ENCODE data around the gene UBE2E1. TPM values are rescaled to one million over a fixed set of nuclear protein-coding genes. Genes with fewer than 3 reads are reported as not detected.

The UBE2E1 gene
- total RNA-seq, 4 donors from 2014 or later: 61.6 to 88.4 (median 79.6) TPM

DNA sequence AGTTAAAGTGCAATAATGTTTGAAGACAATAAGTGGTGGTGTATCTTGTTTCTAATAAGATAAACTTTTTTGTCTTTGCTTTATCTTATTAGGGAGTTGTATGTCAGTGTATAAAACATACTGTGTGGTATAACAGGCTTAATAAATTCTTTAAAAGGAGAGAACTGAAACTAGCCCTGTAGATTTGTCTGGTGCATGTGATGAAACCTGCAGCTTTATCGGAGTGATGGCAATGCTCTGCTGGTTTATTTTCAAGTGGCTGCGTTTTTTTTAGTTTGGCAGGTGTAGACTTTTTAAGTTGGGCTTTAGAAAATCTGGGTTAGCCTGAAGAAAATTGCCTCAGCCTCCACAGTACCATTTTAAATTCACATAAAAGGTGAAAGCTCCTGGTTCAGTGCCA is 113.9 kb downstream of the UBE2E1 start:
- intact Hi-C loops (cut with DNase I): no loop called here
- TF ChIP-seq POLR2A (IDR thresholded peaks at IDR 0.05): no peak
- TF ChIP-seq, protein P1, sequence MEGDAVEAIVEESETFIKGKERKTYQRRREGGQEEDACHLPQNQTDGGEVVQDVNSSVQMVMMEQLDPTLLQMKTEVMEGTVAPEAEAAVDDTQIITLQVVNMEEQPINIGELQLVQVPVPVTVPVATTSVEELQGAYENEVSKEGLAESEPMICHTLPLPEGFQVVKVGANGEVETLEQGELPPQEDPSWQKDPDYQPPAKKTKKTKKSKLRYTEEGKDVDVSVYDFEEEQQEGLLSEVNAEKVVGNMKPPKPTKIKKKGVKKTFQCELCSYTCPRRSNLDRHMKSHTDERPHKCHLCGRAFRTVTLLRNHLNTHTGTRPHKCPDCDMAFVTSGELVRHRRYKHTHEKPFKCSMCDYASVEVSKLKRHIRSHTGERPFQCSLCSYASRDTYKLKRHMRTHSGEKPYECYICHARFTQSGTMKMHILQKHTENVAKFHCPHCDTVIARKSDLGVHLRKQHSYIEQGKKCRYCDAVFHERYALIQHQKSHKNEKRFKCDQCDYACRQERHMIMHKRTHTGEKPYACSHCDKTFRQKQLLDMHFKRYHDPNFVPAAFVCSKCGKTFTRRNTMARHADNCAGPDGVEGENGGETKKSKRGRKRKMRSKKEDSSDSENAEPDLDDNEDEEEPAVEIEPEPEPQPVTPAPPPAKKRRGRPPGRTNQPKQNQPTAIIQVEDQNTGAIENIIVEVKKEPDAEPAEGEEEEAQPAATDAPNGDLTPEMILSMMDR (IDR thresholded peaks at IDR 0.05): no peak
- no peaks in the 10 kb centered on the region for H3K27me3 ChIP-seq
- H3K27ac ChIP-seq: no peak overlapping the region
- DNase-seq: no peak
- no peak overlapping the region for H3K4me3 ChIP-seq (replicated peaks in 1 of 3)
- peaks cover 31 to 34% of the 10 kb centered on the region in 2 donors for H3K4me1 ChIP-seq
- 39 to 43% methylated on average over 2 of the region's 2 CpGs for WGBS, 2 donors
- no peaks in the 10 kb centered on the region for H3K9me3 ChIP-seq
- peaks cover 16 to 18% of the 10 kb centered on the region in 2 donors for H3K36me3 ChIP-seq

DNA sequence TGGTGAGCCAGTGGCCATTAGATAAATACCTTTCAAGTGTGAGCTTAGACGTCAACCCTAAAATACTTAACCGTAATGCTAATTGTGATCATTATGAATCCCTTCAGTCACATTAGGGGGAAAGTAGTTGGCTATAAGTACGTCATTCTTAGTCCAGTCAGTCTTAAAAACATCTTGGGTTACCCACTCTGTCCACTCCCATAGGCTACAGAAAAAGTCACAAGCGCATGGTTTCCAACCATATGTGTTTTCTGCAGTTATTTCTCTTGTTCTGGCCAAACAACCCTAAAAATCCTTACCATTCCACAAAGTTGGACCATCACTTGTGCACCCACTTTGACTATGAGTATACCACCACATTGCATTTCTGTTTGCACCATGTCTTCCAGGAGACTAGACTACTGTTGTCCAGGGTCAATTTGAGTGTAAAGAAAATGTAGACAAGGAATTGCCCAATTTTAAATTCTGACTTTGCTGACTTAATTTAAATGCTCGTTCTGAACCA is 114.4 kb downstream of the UBE2E1 start:
- intact Hi-C loops (cut with DNase I): no loop called here
- Histone ChIP-seq H3K4me3 (replicated peaks in 1 of 3) (no peak overlapping the region), H3K4me1 (peaks cover 25 to 29% of the 10 kb centered on the region in 2 donors), H3K27ac (no peak overlapping the region), H3K9me3 (no peaks in the 10 kb centered on the region), H3K36me3 (peaks cover 16 to 18% of the 10 kb centered on the region in 2 donors), H3K27me3 (no peaks in the 10 kb centered on the region)
- no peak for DNase-seq
- WGBS, 2 donors: 90 to 92% methylated on average over 5 of the region's 5 CpGs
- TF ChIP-seq, protein P1 (IDR thresholded peaks at IDR 0.05): no peak
- TF ChIP-seq POLR2A (IDR thresholded peaks at IDR 0.05): no peak

DNA sequence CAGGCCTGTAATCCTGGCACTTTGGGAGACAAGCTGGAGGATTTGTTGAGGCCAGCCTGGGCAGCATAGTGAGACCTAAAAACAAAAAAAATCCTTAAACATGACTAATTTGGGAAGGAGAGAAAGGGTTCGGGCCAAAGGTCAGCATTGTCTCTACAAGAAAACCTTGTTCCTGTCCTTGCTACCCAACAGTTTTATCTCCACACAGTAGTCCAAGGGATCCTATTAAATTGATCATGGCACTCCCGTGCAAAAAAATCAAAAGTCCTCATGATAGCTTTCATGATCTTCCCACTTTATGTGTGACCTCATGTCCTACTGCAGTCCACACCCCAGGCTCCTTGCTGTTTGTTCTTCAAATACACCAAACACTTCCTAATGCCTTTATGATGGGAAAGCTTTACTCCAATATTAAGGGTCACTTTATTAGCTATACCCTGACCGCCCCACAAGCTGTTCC is 115.3 kb downstream of the UBE2E1 start:
- Histone ChIP-seq H3K9me3 (no peaks in the 10 kb centered on the region), H3K4me3 (replicated peaks in 1 of 3) (no peak overlapping the region), H3K27me3 (no peaks in the 10 kb centered on the region), H3K36me3 (peaks cover 16 to 18% of the 10 kb centered on the region in 2 donors), H3K4me1 (peaks cover 16 to 21% of the 10 kb centered on the region in 2 donors), H3K27ac (no peak overlapping the region)
- no peak for TF ChIP-seq POLR2A (IDR thresholded peaks at IDR 0.05)
- TF ChIP-seq, protein P1 (IDR thresholded peaks at IDR 0.05): no peak
- intact Hi-C loops (cut with DNase I): no loop called here
- 93 to 98% methylated on average over 3 of the region's 3 CpGs for WGBS, 2 donors
- no peak for DNase-seq

DNA sequence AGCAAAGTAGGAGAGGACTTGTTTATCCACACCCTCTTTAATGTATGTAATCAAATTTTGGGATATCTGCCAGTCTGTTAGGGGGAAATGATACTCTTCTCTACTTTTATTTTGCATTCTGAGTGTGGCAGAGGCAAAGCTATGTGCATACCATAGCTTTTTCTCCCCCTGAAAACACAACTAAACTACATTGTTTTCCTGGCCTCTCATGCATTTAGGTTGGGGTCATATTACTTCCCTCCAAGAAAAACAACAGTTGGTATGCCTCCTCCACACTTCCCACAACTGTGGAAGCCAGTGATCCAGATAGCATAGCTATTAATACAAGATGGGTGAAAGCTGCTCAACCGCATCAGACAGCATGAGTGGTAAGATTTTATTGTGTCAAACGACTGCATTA is 118.0 kb downstream of the UBE2E1 start:
- no peaks in the 10 kb centered on the region for H3K9me3 ChIP-seq
- H3K4me3 ChIP-seq (replicated peaks in 1 of 3): no peak overlapping the region
- peak in 1 of 2 donors; percentile 11 for DNase-seq
- intact Hi-C loops (cut with DNase I): no loop called here
- TF ChIP-seq, protein P1 (IDR thresholded peaks at IDR 0.05): no peak
- WGBS, 2 donors: 46 to 49% methylated on average over 2 of the region's 2 CpGs
- peaks cover 9 to 13% of the 10 kb centered on the region in 2 donors for H3K4me1 ChIP-seq
- no peak overlapping the region for H3K27ac ChIP-seq
- no peaks in the 10 kb centered on the region for H3K27me3 ChIP-seq
- peaks cover 11 to 13% of the 10 kb centered on the region in 2 donors for H3K36me3 ChIP-seq

DNA sequence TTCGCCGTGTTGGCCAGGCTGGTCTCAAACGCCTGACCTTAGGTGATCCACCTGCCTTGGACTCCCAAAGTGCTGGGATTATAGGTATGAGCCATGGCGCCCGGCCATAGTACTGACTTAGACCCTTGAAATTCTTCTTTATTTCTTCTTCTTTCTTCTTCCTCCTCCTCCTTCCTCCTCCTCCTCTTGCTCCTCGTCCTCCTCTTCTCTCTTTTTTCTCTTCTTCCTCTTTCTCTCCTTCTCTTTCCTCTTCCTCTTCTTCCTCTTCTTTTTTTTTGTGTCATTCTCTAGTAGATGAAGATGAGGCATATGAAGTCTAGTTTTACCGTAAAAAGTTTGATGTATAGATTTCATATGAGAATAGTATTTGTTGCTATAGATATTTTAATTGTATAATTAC is 120.5 kb downstream of the UBE2E1 start:
- Histone ChIP-seq H3K27me3 (no peaks in the 10 kb centered on the region), H3K9me3 (no peaks in the 10 kb centered on the region), H3K4me1 (peaks cover 6 to 7% of the 10 kb centered on the region in 2 donors), H3K27ac (no peak overlapping the region), H3K36me3 (no peaks in the 10 kb centered on the region), H3K4me3 (replicated peaks in 1 of 3) (no peak overlapping the region)
- DNase-seq: no peak
- intact Hi-C loops (cut with DNase I): no loop called here
- 93 to 97% methylated on average over 7 of the region's 7 CpGs for WGBS, 2 donors
- TF ChIP-seq POLR2A (IDR thresholded peaks at IDR 0.05): no peak
- TF ChIP-seq, protein P1 (IDR thresholded peaks at IDR 0.05): no peak

All from thyroid gland (tissue), 4 donors.